HEK293T (cell line): Measurements from ENCODE around the gene POLR1E.

Experiments used
- CTCF ChIA-PET: fragments of 350-600 bp; formaldehyde crosslinking; extraction: SDS; loops from one replicate; lab custom pipeline; 2021; ENCODE audit warnings: antibody characterized with exemption, inconsistent platforms; lab: Yijun Ruan, JAX
- POLR2A ChIA-PET: fragments of 350-600 bp; formaldehyde crosslinking; extraction: SDS; loops from one replicate; lab custom pipeline; 2020; ENCODE audit warnings: antibody characterized with exemption, inconsistent platforms; lab: Yijun Ruan, JAX
- DNase-seq: peaks from one replicate; pipeline ENCODE4 v3.0.0; 2012; ENCODE audit warnings: mixed read lengths; ENCODE audit errors: extremely low spot score
- ARNT ChIP-seq: fragments of 450-650 bp; IDR thresholded peaks from 2 replicates; pipeline ENCODE4 v1.6.1; 2017; ENCODE audit warnings: mild to moderate bottlenecking
- BHLHE40 ChIP-seq: fragments of 450-650 bp; IDR thresholded peaks from 2 replicates; pipeline ENCODE4 v1.6.1; 2016; ENCODE audit warnings: mild to moderate bottlenecking, moderate library complexity, borderline replicate concordance
- CTBP1 ChIP-seq: fragments of 450-650 bp; IDR thresholded peaks from 2 replicates; pipeline ENCODE4 v1.6.1; 2016; ENCODE audit warnings: borderline replicate concordance
- ELF4 ChIP-seq: fragments of 450-650 bp; IDR thresholded peaks from 2 replicates; pipeline ENCODE4 v1.6.1; 2017; ENCODE audit warnings: antibody characterized with exemption
- FOXA1 ChIP-seq: fragments of 450-650 bp; IDR thresholded peaks from 2 replicates; pipeline ENCODE4 v1.6.1; 2016; ENCODE audit warnings: mild to moderate bottlenecking
- FOXK2 ChIP-seq: fragments of 450-650 bp; IDR thresholded peaks from 2 replicates; pipeline ENCODE4 v1.6.1; 2016; ENCODE audit warnings: mild to moderate bottlenecking
- FOXM1 ChIP-seq: fragments of 450-650 bp; IDR thresholded peaks from 2 replicates; pipeline ENCODE4 v1.6.1; 2017; ENCODE audit warnings: mild to moderate bottlenecking, borderline replicate concordance
- HDGF ChIP-seq: fragments of 450-650 bp; IDR thresholded peaks from 2 replicates; pipeline ENCODE4 v1.6.1; 2017; ENCODE audit warnings: antibody characterized with exemption, borderline replicate concordance
- L3MBTL2 ChIP-seq: fragments of 450-650 bp; conservative IDR thresholded peaks from 2 replicates; pipeline ENCODE4 v1.6.1; 2016; ENCODE audit warnings: mild to moderate bottlenecking
- LEF1 ChIP-seq: fragments of 450-650 bp; IDR thresholded peaks from 2 replicates; pipeline ENCODE4 v1.6.1; 2017; ENCODE audit warnings: mild to moderate bottlenecking, borderline replicate concordance
- NFRKB ChIP-seq: fragments of 450-650 bp; IDR thresholded peaks from 2 replicates; pipeline ENCODE4 v1.6.1; 2016; ENCODE audit warnings: mild to moderate bottlenecking, moderate library complexity
- SP1 ChIP-seq: fragments of 450-650 bp; IDR thresholded peaks from 2 replicates; pipeline ENCODE4 v1.6.1; 2017
- SUZ12 ChIP-seq: fragments of 450-650 bp; IDR thresholded peaks from 2 replicates; pipeline ENCODE4 v1.6.1; 2016; ENCODE audit warnings: mild to moderate bottlenecking
- TARDBP ChIP-seq: fragments of 450-650 bp; IDR thresholded peaks from 2 replicates; pipeline ENCODE4 v1.6.1; 2016
- ZNF384 ChIP-seq: fragments of 450-650 bp; IDR thresholded peaks from 2 replicates; pipeline ENCODE4 v1.6.1; 2016
- TF ChIP-seq, protein P1 (sequence below): fragments of 450-650 bp; IDR thresholded peaks from 2 replicates; pipeline ENCODE4 v1.6.1; 2016

The POLR1E gene

DNA sequence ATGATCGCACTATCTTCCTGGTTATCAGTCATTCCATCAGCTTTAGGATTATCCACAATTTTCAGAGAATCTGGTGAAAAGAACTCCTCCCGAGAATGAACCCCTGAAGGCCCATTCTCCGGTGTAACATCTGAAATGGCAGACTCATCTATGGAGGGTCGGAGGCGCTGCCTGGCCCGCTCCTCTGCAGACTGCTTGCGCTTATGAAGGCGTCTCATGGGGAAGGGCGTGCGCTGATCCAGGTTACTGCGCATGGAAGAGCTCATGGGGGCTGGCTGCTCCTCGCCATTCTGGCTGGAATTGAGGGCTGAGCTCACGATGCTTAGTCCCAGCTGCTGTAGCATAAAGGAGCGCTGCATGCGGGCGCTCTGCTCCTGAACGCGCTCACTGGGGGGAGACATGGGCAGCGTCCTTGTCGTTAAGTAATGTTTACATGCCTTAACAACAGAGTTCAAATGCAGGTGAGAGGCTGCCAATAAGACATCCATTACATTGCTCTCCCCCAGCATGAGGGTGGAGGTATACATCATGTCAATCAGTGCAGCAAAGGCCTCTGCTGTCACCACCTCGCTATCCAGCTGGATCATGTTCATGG, 43.9 kb upstream of the POLR1E start:
- ChIA-PET CTCF (interaction anchor here (0.5 kb wide), 1 partner anchor 203 kb away, joined by 3 read pairs; no protein-coding TSS in a partner anchor), POLR2A (no interaction called here)
- DNase-seq: no peak
- no peak for TF ChIP-seq SUZ12

GRCh38 chr9:37442556-37442955, 43.2 kb upstream of the POLR1E start:
- no peak for TF ChIP-seq FOXK2
- no peak for TF ChIP-seq NFRKB
- no peak for TF ChIP-seq SP1
- no peak for TF ChIP-seq FOXM1
- TF ChIP-seq HDGF: no peak
- TF ChIP-seq, protein P1, sequence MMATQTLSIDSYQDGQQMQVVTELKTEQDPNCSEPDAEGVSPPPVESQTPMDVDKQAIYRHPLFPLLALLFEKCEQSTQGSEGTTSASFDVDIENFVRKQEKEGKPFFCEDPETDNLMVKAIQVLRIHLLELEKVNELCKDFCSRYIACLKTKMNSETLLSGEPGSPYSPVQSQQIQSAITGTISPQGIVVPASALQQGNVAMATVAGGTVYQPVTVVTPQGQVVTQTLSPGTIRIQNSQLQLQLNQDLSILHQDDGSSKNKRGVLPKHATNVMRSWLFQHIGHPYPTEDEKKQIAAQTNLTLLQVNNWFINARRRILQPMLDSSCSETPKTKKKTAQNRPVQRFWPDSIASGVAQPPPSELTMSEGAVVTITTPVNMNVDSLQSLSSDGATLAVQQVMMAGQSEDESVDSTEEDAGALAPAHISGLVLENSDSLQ: no peak
- TF ChIP-seq ZNF384: no peak
- no peak for TF ChIP-seq ARNT
- no peak for TF ChIP-seq L3MBTL2
- TF ChIP-seq ELF4: no peak
- no peak for TF ChIP-seq BHLHE40
- POLR2A ChIA-PET: no interaction called here
- CTCF ChIA-PET: interaction anchor here (0.5 kb wide), 1 partner anchor 203 kb away, joined by 3 read pairs; no protein-coding TSS in a partner anchor
- no peak for DNase-seq

- no peak for TF ChIP-seq FOXA1
- TF ChIP-seq LEF1: no peak
- no peak for TF ChIP-seq FOXM1
- TF ChIP-seq ZNF384: no peak
- TF ChIP-seq HDGF: no peak
- TF ChIP-seq ELF4: no peak
- TF ChIP-seq, protein P1: no peak
- TF ChIP-seq NFRKB: no peak
- TF ChIP-seq ARNT: no peak
- no peak for TF ChIP-seq L3MBTL2
- no peak for TF ChIP-seq SP1
- TF ChIP-seq SUZ12: no peak
- POLR2A ChIA-PET: no interaction called here
- CTCF ChIA-PET: no interaction called here
Observed at GRCh38 chr9:37443566-37443965, 42.2 kb upstream of the POLR1E start.

GRCh38 chr9:37444890-37445289, 40.9 kb upstream of the POLR1E start:
- DNase-seq: no peak
- ChIA-PET POLR2A (no interaction called here), CTCF (no interaction called here)
- no peak for TF ChIP-seq ZNF384
- TF ChIP-seq, protein P1: no peak
- no peak for TF ChIP-seq L3MBTL2
- TF ChIP-seq ELF4: no peak
- TF ChIP-seq LEF1: no peak
- TF ChIP-seq TARDBP: no peak
- TF ChIP-seq NFRKB: no peak
- TF ChIP-seq FOXA1: no peak
- TF ChIP-seq SUZ12: no peak
- no peak for TF ChIP-seq FOXK2
- TF ChIP-seq HDGF: no peak
- no peak for TF ChIP-seq BHLHE40
- no peak for TF ChIP-seq FOXM1
- TF ChIP-seq ARNT: no peak
- TF ChIP-seq SP1: no peak
- no peak for TF ChIP-seq CTBP1

More at GRCh38 chr9:37443566-37443965, 42.2 kb upstream of the POLR1E start:
- no peak for DNase-seq

- no peak for TF ChIP-seq FOXA1
- TF ChIP-seq LEF1: no peak
- TF ChIP-seq, protein P1: no peak
- DNase-seq: no peak
- ChIA-PET POLR2A (no interaction called here), CTCF (no interaction called here)
Observed at GRCh38 chr9:37445832-37446231, 39.9 kb upstream of the POLR1E start.

- TF ChIP-seq FOXM1 (no peak), ARNT (no peak), LEF1 (no peak), FOXK2 (no peak), SUZ12 (no peak), L3MBTL2 (no peak), ZNF384 (no peak), HDGF (no peak), TARDBP (no peak), ELF4 (no peak), BHLHE40 (no peak), FOXA1 (no peak), SP1 (no peak)
- TF ChIP-seq, protein P1: no peak
- POLR2A ChIA-PET: no interaction called here
- no peak for DNase-seq
- CTCF ChIA-PET: no interaction called here
Observed at GRCh38 chr9:37446401-37446800, 39.3 kb upstream of the POLR1E start.
